T-helper 22 cell (primary cell): ENCODE results near the gene DEFB114.
"Not testable (repeated sequence)": the region's sequence is repeated elsewhere in the genome, so short reads cannot be mapped to it uniquely, and the experiment has no call there.

Experiments
- DNase-seq: peaks from one replicate; pipeline ENCODE4 v3.0.0-alpha.2; 2020; ENCODE audit warnings: low read depth

DEFB114 gene

GRCh38 chr6:49964064-49964463 lies at the start of gene DEFB114:
Gene DEFB114 (minus strand): TSS chr6:49964164. CDS start chr6:49964105, 59 bp downstream.
- no peak for DNase-seq

- no peak for DNase-seq
These were observed 43.9 kb upstream of the DEFB114 start for GRCh38 chr6:50007819-50008218.

DNA sequence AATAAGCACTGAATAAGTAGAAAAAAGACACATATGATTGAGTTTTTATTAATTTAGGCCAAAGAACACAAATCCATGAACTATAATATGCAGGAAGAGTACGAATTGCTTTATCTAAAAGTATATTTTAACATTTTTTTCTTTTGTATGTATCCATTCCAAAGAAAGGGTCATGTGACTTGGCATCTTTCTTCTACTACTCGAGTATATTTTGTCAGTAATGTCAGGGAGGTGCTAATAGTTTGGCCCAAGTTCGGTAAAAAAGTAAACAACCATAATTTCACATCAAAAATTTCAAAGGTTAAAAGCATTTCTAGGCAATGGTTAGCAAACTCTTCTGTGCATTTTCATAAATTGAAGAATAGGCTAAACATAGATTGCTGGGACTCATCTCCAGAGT lies 39.2 kb upstream of the DEFB114 start:
- no peak for DNase-seq

DNA sequence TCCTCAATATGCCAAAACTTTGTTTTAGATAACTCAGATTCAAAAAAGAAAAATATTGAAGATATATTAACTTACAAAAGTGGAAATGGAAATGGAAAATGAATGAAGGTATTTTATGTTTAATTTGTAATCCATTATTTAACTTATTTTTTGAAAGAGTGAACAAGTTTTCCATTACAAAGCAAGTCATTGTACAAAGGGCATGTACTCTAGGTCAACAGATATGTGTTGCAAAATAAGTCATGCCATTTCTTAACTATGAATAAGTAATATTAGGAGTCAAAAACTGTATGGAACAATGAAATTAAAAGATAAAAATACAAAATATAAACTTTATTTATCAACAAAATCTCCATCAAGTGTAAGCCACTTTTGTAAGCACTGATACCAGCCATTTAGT lies 31.3 kb upstream of the DEFB114 start:
- no peak for DNase-seq

- DNase-seq, result no peak
These were observed 24.9 kb upstream of the DEFB114 start for GRCh38 chr6:49988900-49989299.

- no peak for DNase-seq
These were observed 23.8 kb upstream of the DEFB114 start for GRCh38 chr6:49987749-49988148.

- DNase-seq, result no peak
These were observed 22.6 kb upstream of the DEFB114 start for GRCh38 chr6:49986551-49986950.

DNA sequence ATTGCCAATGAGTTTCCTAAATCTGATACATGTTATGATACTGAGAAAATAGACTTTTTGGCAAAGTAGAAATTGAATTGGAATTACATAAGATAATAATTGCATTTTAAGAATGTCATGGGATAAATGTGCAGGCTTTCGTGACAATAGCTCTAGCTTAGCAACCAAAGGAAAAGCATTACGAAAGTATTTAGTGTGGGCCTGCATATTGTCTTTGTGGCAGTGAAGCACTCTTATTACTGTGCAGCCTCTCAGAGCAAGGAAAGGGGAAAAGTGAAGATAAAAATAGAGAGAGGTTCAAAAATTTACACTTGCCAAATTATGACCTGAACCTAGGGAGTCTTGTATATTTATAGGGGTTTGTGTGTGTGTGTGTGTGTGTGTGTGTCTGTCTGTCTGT lies 18.1 kb upstream of the DEFB114 start:
- no peak for DNase-seq

DNA sequence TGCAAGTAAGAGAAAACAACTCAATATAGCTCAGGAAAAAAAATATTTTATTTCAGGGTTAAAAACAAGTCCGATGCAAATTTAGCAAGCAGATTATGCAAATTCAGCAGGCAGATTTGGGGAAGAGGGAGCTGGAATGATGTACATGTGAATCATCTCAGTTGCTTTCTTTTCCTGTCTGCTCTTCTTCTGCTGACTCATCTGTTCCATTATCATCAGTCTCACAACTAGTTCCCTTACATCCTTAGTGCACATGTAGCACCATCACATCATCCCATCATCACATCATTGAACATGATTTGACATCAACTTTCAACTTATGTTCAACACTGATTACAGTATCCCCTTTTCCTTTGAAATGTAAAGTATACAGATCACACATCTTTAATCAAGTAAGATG lies 16.9 kb upstream of the DEFB114 start:
- no peak for DNase-seq

DNA sequence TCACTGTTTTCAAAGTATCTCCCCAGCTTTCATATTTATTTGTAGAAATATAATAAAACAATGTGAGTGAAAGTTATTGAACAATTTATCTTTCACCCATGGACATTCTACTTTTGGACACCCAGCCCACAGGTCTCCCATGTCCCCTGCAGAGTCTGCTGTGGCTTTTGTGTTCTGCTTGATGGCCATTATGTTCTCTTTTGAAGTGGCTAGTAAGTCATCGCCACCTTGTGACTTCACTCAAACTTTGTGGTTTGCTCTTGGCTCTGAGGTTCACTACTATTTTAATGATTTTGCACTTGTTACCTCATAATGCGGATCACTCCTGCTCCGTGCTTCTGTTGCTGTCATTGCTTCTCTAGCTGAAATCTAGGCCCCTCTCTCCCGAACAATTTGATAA lies 15.6 kb upstream of the DEFB114 start:
- DNase-seq, result no peak

GRCh38 chr6:49978332-49979226 lies 14.6 kb upstream of the DEFB114 start:
- DNase-seq, result no peak

DNA sequence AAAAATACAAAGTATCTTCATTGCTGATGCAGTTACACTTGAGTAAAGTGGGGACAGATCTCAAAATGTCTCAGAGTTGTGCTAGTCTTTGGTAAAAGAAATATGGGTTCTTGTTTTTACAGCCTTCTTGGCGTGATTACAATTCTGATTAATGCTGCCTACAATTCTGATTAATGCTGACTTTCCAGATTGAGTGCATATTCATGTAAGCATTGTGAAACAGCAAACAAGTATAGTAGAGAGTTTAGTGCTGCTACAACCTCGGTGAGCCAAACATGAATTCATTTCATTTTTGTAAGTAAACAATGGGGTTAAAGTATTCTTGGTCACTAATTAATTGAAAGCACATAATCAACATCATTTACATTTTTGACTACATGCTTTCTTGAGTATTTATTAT lies 5.6 kb upstream of the DEFB114 start, which contains the start of gene DEFB113:
Gene DEFB113 (minus strand): TSS at position 21 of the 400 bp plus-strand sequence. CDS start 0 bp downstream, at position 21.
- no peak for DNase-seq

GRCh38 chr6:49966823-49967222 lies 2.9 kb upstream of the DEFB114 start:
- no peak for DNase-seq

GRCh38 chr6:49966334-49966733 lies 2.4 kb upstream of the DEFB114 start:
- DNase-seq, result no peak

DNA sequence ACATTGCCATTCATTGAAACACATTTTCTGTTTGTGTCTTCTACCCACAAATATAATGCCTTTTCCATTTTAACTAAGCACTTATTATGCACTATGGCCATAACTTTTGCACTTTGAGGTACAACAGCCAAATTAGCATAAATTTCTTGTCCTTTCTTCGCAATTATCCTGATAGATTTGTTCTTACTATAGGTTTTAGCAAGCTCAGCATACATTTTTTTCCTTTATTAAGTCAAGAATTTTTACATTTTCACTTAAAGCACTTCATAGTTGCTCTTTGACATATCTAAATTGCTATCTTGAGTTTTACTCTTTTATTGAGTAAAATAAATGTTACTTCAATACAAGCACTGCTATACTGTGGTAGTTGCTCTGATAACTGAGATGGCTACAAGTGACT lies 5.8 kb downstream of the DEFB114 start:
- no peak for DNase-seq

GRCh38 chr6:49955847-49956246 lies 8.1 kb downstream of the DEFB114 start:
- DNase-seq, result no peak

GRCh38 chr6:49951926-49952325 lies 12.0 kb downstream of the DEFB114 start:
- no peak for DNase-seq

DNA sequence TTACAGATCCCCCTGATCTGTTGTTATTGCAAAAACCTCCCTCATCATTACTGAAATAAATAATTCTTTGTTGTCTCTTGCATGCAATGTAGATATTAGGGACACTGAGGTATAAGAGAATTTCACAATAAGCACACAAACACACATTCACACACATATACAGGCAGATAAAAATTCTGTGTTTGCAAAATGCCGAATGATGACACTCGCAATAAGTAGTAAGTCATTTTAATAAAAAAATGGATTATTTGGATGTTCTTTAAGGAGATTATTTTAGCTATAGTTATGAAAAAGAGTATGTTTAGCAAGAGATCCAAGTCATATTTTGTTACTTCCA lies 13.6 kb downstream of the DEFB114 start:
- DNase-seq, result no peak

GRCh38 chr6:49949062-49949461 lies 14.9 kb downstream of the DEFB114 start:
- DNase-seq, result no peak

GRCh38 chr6:49946835-49947234 lies 17.1 kb downstream of the DEFB114 start:
- no peak for DNase-seq

- DNase-seq, result not testable (repeated sequence)
These were observed 19.9 kb downstream of the DEFB114 start for GRCh38 chr6:49944068-49944467.

DNA sequence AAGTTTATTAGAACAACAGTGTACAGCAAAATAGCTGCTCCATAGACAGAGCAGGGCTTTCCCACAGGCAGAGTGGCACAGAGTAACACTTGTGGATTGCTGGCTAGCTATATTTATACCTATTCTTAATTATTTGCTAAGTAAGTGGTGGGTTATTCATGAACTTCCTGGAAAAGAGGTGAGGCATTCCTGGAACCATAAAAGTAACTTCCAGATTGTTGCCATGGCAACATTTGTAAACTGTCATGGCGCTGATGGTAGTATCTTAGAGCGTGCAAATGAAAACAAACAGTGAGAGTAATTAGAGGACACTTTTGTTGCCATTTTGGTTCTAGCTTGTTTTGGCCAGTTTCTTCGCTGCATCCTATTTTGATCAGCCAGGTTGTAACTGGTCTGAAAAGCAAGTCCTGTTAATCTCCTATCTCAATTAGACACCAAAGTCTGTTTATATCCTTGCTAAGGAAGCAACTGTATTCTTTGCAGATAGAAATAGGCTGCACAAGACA lies 23.9 kb downstream of the DEFB114 start:
- DNase-seq, result no peak

- no peak for DNase-seq
These were observed 26.2 kb downstream of the DEFB114 start for GRCh38 chr6:49937811-49938210.

GRCh38 chr6:49937017-49937416 lies 26.9 kb downstream of the DEFB114 start:
- no peak for DNase-seq
